GM18499 (cell line): ENCODE measurements around the gene RPRML.

Source experiments
- ATAC-seq: cut with Tn5 transposase; IDR thresholded peaks from one replicate; pipeline ENCODE4 v1.9.1; 2021; ENCODE audit warnings: moderate number of reproducible peaks; ENCODE audit not compliant: insufficient read depth, unreplicated experiment

The RPRML gene

DNA sequence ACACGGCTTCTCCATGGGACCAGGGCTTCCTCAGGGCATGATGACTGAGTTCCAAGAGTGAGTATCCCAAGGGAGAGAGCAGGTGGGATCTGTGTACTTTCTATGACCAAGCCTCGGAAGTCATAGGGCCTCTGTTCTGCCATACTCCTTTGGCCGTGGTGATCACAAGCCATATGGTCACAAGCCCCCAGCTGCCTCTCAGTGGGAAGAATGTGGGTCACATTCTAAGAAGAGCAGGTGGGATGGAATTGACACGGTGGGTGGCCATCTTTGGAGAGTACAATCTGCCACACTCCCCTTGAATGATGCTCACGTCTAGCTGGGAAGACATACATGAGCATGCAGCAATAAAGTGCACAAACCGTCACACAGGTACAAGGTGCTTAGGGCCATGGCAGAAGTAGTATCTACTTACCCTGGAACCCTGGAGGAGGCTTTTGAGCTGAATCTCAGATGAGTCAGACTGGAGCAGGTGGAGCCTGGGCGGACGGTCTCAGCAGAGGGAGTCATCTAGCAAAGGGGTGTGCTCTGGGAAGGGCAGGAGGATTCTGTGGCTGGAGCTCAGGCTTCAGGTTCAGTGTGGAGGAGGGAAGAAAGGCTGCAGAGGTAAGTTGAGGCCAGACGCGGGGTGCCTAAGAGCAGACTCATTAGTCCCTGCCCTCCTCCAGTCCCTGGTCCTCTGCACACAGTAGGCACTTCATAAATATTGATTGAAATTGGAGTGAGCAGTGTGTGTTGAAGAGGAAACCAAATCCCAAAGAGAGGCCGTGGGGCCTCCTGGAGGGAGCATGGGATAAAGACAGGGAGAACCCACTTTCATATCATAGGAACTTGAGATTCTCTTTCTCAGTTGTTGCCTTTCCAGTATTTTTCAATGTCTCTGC is 29.5 kb downstream of the RPRML start:
- ATAC-seq = no peak

DNA sequence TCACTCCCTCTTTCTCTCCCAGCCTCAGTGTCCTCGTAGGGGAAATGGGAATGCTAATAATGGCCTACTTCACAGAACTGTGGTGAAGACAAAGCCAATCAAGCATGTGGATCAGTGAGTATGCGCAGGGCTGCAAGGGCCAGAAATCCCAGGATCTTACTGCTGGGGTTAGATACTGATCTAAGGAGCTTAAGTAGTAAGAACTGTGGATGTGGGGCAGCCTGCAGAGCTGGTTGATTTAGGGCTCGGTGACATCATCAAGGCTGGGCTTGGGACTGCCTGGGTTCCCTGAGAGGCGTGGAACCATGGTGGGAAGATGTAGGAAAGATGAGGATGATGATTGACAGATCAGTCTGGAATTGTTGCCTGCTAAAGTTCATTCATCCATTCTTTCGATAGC is 30.5 kb downstream of the RPRML start:
- ATAC-seq = no peak

DNA sequence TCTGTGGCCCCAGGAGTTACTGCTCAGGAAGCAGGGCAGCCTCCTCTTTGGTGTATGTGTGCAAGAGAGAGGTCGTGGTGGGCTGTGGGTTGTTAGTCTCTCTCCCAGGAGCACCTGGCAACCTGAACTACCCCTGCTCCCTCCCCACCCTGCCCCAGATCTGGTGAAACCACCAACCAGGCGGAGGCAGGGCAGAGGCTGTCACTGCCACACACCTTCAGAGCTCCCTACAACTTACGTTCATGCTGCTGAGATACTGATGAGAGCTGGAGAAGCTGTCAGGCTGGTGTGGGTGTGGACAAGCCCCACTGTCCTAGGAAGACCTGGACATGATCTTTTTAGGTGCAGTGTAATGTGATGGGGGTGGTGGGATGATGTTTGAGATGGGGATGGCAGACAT is 31.8 kb downstream of the RPRML start:
- ATAC-seq = no peak

DNA sequence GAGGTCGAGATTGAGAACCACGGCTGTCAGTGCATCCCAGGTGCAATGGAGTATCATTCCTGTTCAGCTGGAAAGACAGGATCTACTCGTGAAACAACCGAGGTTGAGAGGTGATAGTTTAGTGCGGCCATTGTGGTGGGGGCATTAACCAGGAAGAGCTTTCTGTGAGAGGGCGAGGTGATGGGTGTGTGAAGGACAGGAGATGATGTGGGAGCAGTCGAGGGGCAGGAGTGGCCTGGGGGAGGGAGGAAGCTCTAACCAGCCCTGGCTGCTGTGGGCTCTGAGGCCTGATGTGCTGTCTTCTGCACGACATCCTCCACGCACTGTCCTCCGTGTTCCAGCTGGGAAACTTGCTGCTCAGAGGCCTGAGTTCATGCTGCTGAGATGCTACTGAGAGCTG is 34.1 kb downstream of the RPRML start:
- no peak for ATAC-seq

DNA sequence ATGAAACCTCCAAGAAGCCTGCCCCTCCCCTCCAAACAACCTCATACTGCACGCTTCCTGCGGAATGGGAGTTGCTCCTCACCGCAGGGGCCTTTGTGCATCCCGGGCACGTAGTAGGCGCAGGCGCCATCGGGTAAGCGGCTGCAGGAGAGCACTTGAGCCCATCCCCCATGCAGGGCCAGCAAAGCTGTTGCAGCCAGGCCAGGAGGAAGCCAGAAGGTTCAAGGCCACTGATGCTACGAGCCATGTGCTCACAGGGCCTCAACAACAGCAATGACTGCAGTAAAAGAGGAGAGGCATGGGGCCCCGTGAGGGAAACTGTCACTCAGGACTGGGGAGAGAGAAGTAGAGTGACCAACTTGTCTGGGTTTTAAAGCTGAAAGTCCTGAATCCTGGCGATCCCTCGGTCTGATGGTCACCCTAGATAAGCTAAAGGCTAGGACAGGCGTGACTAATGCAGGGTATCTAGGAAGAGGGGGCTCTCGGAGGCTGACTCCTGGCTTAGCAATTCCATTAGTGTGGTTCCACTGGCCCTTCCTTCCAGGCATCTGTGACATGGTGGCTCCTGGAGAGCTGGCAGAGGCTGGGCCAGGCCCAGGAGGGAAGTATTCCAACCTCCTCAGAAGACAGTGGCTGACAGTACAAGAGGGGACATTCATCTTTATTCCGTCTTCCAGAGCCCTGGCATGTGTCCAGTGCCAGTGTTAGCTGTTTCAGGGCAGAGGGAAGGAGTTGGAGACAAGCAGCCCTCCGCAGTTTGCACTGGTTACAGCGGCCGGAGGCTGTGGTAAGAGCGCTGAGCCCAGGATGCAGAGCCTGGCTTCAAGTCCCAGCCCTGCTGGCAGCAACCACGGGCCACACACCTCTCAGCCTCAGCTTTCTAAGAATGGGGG is 35.3 kb downstream of the RPRML start:
- no peak for ATAC-seq

DNA sequence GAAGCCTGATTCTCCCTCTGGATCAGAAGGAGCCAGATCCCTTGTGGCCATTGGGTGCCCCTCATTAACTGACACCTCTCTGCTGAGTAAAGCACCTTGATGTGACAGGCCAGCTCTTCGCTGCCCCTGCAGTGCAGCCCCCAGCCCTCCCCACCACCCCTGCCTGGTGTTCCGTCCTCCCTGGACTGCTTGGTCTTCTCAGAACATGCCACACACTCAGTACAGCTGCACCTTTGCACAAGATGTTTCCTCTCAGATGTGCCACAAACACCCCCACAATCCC is 35.9 kb downstream of the RPRML start:
- no peak for ATAC-seq

DNA sequence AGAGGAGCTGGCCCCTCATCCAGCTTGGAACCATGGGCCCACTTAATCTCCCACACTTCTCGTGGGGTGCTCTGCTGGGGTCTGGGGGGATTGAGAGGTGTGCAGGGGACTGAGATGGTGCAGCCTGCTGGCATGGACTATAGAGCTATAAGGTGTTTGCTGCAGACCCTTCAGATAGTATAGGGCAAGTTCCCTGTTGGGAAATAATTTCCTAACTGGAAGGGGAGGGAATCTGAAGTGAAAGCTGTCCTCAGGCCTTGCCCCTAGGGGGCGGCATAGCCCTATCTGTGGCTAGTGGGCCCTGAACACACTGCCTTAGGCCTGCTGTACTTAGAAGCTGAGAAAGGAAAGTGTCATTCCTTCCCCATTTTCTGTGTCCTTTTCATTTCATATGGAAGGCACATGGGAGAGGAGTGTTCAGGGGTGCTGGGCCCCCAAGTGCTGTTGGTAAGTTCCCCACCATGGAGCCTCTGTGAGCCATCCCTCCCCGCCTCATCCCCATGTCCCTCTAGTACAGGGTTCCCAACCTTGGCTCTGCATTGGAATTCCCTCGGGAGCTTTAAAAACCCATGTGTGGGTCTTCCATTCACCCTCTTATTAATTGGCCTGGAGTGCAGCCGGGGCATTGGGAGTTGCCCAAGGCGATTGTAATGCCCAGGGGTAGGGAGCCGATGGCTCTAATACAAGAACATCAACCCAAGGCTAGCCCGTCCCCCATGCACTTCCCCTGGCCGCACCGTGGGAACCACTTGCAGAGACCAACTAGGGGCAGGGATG is 36.4 kb downstream of the RPRML start:
- ATAC-seq = no peak

DNA sequence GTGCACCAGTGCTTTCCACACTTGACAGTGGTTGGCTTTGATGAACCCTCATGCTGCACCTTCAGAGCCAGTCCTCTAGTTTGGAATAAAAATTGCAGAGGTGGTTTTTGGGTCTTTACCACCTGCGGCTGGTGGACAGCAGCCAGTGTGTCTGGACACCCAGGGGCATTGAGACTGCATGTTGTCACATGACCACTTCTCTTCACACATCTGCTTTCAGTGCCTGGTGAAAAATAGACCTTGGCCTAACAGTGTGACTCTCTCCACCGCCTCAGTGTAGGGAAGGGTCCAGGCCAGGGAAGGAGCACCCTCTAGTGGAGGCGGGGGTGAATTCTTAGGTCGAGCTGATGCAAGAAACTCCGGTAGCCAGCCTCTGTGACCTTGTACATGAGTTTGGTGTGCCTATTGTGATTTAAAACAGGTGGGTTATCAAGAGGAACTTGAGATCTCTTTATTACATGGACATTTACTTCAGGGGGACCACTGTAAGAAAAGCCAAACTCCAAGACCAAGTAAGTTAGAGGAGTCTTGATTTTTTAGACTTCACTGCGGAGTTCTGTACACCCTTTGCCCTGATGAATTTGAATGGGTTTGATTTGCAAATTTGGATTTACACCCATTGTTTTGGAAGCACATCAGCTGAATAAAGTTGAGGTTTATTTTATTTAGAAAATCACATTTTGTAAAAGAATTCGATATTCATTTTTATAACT is 38.2 kb downstream of the RPRML start:
- ATAC-seq = no peak

DNA sequence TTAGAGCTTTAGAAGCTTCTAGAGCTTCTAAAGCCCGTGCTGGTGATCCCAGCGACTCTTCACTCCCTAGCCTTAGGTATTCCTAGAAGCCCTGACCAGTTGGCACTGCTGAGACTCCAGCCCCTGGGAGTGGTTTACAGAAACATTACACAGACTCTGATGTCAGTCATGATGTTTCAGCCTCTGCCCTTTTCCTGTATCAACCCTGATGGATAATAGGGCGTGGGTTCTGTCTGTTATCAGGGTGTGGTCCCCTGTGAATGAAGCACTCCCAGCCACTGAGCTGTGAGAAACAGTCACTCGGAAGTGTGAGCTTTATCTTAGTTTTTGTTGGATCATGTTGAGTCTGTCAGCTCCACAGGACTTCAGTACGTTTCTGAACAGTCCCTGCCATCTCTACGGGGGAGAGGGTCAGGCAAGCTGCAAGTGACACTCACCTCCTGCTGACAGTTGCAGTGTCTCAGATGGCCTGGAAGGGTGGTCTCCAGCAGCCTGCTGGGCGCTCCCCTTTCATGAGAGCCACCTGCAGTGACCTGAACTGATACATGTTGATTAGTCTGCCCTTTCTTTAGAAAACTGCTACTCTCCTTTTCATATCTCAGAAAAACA is 43.3 kb downstream of the RPRML start:
- ATAC-seq = no peak

DNA sequence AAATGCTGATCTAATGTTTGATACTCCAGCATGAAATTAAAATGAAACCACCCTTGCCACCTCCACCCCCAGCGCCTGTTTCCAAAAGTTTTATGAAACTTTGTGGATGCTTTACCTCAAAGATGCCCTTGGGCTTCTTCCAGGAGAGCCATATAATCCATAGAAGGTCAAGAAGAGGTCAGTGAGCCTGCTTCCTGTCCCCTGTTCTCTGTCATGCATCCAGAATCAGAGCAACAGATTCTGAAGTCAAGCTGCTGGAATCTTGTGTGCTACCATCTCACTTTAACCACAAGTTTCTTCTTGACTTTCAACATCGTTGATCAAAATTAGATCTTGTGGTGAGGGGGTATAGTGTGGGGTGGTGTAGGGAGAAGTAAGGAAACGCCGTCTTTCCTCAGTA is 47.5 kb downstream of the RPRML start:
- no peak for ATAC-seq

DNA sequence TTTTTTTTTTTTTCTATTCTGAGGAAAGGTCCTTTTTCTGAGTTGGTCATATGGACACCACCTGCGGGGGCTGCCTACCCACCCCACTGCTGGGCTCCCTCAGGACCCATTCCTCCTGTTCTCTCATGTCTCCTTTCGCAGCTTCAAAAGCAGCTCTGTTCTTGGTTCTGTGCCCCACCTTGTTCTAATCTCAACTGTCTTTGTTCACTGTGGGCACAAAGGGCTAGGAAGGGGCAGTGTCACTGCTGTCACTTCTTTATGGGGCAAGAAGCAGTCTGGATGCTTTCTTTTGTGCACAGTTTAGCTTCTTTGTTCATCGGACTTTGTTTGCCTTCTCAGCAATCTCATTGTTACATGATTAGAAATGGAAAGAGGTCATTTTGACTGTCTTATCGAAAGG is 49.0 kb downstream of the RPRML start:
- no peak for ATAC-seq

DNA sequence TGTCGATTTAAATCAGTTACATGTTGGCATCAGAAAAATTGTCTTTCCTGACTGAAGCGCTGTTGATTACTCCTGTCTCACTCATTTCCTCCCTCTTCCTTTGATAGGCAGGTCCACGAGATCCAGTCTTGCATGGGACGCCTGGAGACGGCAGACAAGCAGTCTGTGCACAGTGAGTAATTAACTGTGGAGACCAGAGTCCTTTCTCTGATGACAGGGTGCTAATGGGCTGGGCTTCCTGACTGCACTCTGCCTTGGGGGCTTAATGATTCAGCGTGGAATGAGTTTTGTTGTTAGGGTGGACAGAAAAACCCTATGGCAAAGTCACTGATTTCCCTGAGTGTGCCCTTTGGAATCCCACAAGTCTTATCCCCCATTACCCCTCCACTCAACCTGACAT is 49.6 kb downstream of the RPRML start:
- no peak for ATAC-seq

DNA sequence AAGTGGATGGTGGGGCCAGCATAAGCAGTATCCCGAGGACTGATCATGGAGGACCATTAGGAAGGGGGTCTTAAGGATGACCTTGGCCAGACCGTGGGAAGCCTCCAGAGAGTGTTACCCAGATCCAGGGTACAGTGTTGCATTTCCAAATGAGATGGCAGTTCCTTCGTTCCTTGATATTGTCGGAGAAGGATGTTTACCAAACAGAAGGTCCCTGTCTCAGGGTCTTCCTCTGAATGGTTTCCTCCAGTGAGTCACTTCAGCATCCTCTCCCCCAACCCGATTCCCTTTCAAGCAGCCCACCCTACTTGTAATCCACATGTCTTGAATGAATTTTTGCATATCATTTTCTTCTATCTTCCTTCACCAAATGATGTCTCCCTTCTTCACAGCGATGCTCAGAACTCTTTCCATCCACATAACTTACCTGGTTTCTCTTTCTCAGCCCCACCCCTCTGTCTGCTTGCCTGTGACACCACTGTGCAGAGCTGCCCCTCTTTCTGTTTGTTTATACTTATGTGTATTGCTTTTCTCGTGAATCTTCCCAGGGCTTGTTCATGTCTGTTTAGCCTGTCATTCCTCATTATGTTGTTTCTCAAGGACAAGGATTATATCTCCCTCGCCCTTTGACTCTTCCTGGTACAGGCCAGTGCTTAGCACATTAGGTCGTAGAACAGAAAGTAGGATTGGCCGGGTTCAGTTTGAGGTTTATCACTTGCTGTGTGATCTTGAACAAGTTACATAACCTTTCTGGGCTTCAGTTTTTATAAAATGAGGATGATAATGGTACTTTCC is 50.4 kb downstream of the RPRML start:
- no peak for ATAC-seq
